SH-SY5Y (cell line): ENCODE data around the gene INO80E.

Experiments
- GATA2 ChIP-seq: IDR thresholded peaks from 2 replicates; pipeline ENCODE4 v1.6.1; 2011; ENCODE audit warnings: mild to moderate bottlenecking, low read depth, low read length
- GATA3 ChIP-seq: IDR thresholded peaks from 2 replicates; pipeline ENCODE4 v1.6.1; 2011; ENCODE audit warnings: low read depth, mild to moderate bottlenecking, low read length, moderate library complexity

DNA sequence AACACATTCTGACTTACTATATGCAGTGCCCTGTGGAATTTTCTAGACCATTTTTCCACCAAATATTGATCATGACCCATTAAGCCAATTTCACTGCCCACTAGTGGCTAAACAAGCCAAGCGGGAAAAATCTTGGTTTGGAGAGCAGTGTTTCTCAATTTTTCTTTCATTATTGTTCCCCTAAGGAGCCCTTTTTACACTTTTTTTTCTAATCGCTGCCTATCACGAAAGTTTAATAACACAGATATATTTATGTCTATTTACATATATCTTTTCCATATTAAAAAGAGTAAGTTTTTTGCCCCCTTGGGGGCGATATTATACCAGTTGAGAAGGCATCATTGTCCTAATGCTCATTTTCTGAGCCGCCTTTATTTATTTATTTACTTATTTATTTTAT lies 45.8 kb downstream of the INO80E start:
- TF ChIP-seq GATA2 (no peak), GATA3 (no peak)
